ENCODE results near the gene SEL1L2.

GRCh38 chr20:13873831-13874230, 116.6 kb downstream of the SEL1L2 start:
- TF ChIP-seq CTCF (IDR thresholded peaks at IDR 0.05) (no peak), POLR2AphosphoS5 (IDR thresholded peaks at IDR 0.05) (no peak), POLR2A (IDR thresholded peaks at IDR 0.05) (no peak)
